ENCODE measurements around the gene MPP3. TPM values are rescaled to one million over a fixed set of nuclear protein-coding genes. Genes with fewer than 3 reads are reported as not detected.

Gene MPP3
- polyA plus RNA-seq, 3 donors = 1.5 TPM; not detected in 2

DNA sequence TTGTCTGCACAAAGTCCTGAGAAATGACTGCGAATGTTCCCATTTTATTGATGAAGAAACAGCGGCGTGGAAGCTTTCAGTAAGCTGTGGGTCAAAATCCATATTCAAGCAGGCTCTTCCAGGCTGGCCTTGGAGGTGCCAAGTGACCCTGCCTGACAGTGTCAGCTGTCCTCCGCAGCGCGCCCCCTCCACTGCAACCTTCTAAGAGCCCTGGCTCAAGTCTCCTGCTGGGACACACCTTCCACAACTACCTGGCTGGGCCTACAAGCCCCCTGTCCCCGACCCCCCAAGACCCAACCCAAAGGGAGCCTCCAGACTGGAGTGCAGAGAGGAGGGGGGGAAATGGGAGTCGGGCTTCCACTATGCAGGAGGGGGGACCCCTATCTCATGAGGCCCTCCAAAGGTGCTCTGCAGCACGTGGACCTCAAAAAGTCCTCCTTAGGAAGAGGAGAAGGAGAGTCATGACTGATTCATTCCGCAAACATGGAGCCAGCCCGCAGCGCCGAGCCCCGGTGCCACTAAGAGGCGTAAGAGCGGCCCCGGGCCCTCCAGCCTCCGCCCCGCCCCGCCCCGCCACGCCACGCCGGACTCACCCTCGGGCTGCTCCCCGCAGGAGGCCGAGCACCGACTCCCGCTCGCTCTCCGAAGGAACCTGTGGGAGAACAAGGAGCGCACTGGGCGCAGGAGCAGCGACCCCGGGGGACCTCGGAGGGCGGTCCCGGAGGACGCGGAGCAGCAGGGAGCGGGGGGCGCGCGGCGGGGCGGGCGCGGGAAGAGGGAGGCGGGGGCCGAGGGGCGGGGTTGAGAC is 574 bp downstream of the MPP3 start:
- peaks cover 4% of the 10 kb centered on the region in 2 donors for H3K36me3 Mint-ChIP-seq
- peaks cover 0 to 26% of the 10 kb centered on the region in 2 donors for H3K27me3 ChIP-seq (ENCODE audit: control insufficient read depth in 2 of 2, insufficient read depth in 2 of 2, low read length in 2 of 2)
- H3K27me3 Mint-ChIP-seq (ENCODE audit: low read depth in 3 of 3) = peaks cover 27 to 29% (median 27%) of the 10 kb centered on the region in 3 donors
- no peaks in the 10 kb centered on the region for H4K20me1 ChIP-seq (ENCODE audit: insufficient read depth, low read length)
- peaks cover 14 to 18% of the 10 kb centered on the region in 2 donors for H3K4me1 ChIP-seq (ENCODE audit: control insufficient read depth in 1 of 2, insufficient read depth in 2 of 2, low read length in 2 of 2)
- no peaks in the 10 kb centered on the region for H3K9me3 ChIP-seq (replicated peaks in 1 of 2; ENCODE audit: control insufficient read depth in 1 of 2, insufficient read depth in 1 of 2, low read length in 2 of 2)
- peaks cover 0 to 1% (median 0%) of the 10 kb centered on the region in 7 donors for H3K9me3 Mint-ChIP-seq
- H3K27ac ChIP-seq (ENCODE audit: low read depth in 1 of 2, low read length in 2 of 2) = no peak overlapping the region
- 8% methylated on average over 33 of the region's 51 CpGs for WGBS (ENCODE audit: insufficient coverage)
- peak overlapping the region in 1 of 7 donors; percentile 52 for H3K27ac Mint-ChIP-seq
- peaks cover 17% of the 10 kb centered on the region for H3K4me1 Mint-ChIP-seq
- H3K79me2 ChIP-seq (ENCODE audit: insufficient read depth, low read length) = no peaks in the 10 kb centered on the region
- peak overlapping the region; percentile 16 to 79 (median 51) for H3K4me3 ChIP-seq (replicated peaks in 1 of 3; ENCODE audit: low read depth in 2 of 3, low read length in 3 of 3)
- peak overlapping the region; percentile 86 for H2AFZ ChIP-seq (ENCODE audit: insufficient read depth, low read depth, low read length, poor library complexity, severe bottlenecking)
- DNase-seq = peak in 2 of 3 donors; percentile 12 to 34
- H3K4me2 ChIP-seq (replicated peaks; ENCODE audit: extremely low read depth, low read length, poor library complexity, severe bottlenecking) = peak overlapping the region; percentile 98
- TF ChIP-seq, protein P1, sequence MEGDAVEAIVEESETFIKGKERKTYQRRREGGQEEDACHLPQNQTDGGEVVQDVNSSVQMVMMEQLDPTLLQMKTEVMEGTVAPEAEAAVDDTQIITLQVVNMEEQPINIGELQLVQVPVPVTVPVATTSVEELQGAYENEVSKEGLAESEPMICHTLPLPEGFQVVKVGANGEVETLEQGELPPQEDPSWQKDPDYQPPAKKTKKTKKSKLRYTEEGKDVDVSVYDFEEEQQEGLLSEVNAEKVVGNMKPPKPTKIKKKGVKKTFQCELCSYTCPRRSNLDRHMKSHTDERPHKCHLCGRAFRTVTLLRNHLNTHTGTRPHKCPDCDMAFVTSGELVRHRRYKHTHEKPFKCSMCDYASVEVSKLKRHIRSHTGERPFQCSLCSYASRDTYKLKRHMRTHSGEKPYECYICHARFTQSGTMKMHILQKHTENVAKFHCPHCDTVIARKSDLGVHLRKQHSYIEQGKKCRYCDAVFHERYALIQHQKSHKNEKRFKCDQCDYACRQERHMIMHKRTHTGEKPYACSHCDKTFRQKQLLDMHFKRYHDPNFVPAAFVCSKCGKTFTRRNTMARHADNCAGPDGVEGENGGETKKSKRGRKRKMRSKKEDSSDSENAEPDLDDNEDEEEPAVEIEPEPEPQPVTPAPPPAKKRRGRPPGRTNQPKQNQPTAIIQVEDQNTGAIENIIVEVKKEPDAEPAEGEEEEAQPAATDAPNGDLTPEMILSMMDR (IDR thresholded peaks at IDR 0.05) = no peak
- H3K36me3 ChIP-seq (replicated peaks in 1 of 2; ENCODE audit: control insufficient read depth in 1 of 2, insufficient read depth in 2 of 2, low read length in 2 of 2) = no peaks in the 10 kb centered on the region
- intact Hi-C loops (cut with micrococcal nuclease) = no loop called here
- H3K4me3 Mint-ChIP-seq = peak overlapping the region; percentile 74 to 89
- peak overlapping the region; percentile 63 for H3K9ac ChIP-seq (ENCODE audit: insufficient read depth, low read length, poor library complexity, severe bottlenecking)

GRCh38 chr17:43831633-43832032 is 1.3 kb downstream of the MPP3 start:
- Histone ChIP-seq H3K27me3 (ENCODE audit: control insufficient read depth in 2 of 2, insufficient read depth in 2 of 2, low read length in 2 of 2) (peaks cover 0 to 26% of the 10 kb centered on the region in 2 donors), H3K9ac (ENCODE audit: insufficient read depth, low read length, poor library complexity, severe bottlenecking) (no peak overlapping the region), H3K9me3 (replicated peaks in 1 of 2; ENCODE audit: control insufficient read depth in 1 of 2, insufficient read depth in 1 of 2, low read length in 2 of 2) (no peaks in the 10 kb centered on the region), H3K4me1 (ENCODE audit: control insufficient read depth in 1 of 2, insufficient read depth in 2 of 2, low read length in 2 of 2) (peaks cover 14 to 18% of the 10 kb centered on the region in 2 donors), H3K36me3 (replicated peaks in 1 of 2; ENCODE audit: control insufficient read depth in 1 of 2, insufficient read depth in 2 of 2, low read length in 2 of 2) (no peaks in the 10 kb centered on the region), H3K4me3 (replicated peaks in 1 of 3; ENCODE audit: low read depth in 2 of 3, low read length in 3 of 3) (no peak overlapping the region), H3K79me2 (ENCODE audit: insufficient read depth, low read length) (no peaks in the 10 kb centered on the region), H3K27ac (ENCODE audit: low read depth in 1 of 2, low read length in 2 of 2) (no peak overlapping the region), H3K4me2 (replicated peaks; ENCODE audit: extremely low read depth, low read length, poor library complexity, severe bottlenecking) (no peak overlapping the region), H4K20me1 (ENCODE audit: insufficient read depth, low read length) (no peaks in the 10 kb centered on the region), H2AFZ (ENCODE audit: insufficient read depth, low read depth, low read length, poor library complexity, severe bottlenecking) (no peak overlapping the region)
- Mint-ChIP-seq H3K27ac (no peak overlapping the region), H3K27me3 (ENCODE audit: low read depth in 3 of 3) (peaks cover 25 to 28% (median 27%) of the 10 kb centered on the region in 3 donors), H3K4me3 (peak overlapping the region; percentile 74 to 89), H3K9me3 (peaks cover 0 to 1% (median 0%) of the 10 kb centered on the region in 7 donors), H3K36me3 (peaks cover 4% of the 10 kb centered on the region in 2 donors), H3K4me1 (peaks cover 17% of the 10 kb centered on the region)
- intact Hi-C loops (cut with micrococcal nuclease) = no loop called here
- no peak for DNase-seq
- WGBS (ENCODE audit: insufficient coverage) = 96% methylated on average over 4 of the region's 8 CpGs
- TF ChIP-seq, protein P1 (IDR thresholded peaks at IDR 0.05) = no peak

All from CD14-positive monocyte (primary cell).